Adipose tissue (tissue), 3 donors: ENCODE data around the gene H6PD. TPM values are rescaled to one million over a fixed set of nuclear protein-coding genes. Genes with fewer than 3 reads are reported as not detected.

Experiments used
- H3K27ac ChIP-seq: one replicate; pipeline ENCODE4 v1.5.1; 2013; ENCODE audit warnings: low read depth, low read length
- WGBS, 3 donors: extraction: QIAGEN DNeasy Blood & Tissue Kit; methylation state at CpG; one replicate each; pipeline ENCODE4 v1.1.7; 2013; 5-methylcytosine and 5-hydroxymethylcytosine counted together
- polyA plus RNA-seq, 3 donors: library from polyadenylated mRNA; stranded (reverse); fragments of 200-250 nt; gene quantifications; one replicate each; pipeline ENCODE4 v1.2.3, GENCODE V29; 2013
- donor health status: healthy with polysubstance abuse.
- donor health status: Bipolar disorder and iron deficiency.
- donor health status: healthy.

The H6PD gene
- polyA plus RNA-seq, 3 donors: 12.5 to 28.0 (median 19.3) TPM

- WGBS, 3 donors: 81 to 86% (median 81%) methylated on average over 6 of the region's 6 CpGs
- no peak overlapping the region for H3K27ac ChIP-seq
These were observed 69.3 kb downstream of the H6PD start for GRCh38 chr1:9303916-9304315.

GRCh38 chr1:9305216-9305615 is 70.6 kb downstream of the H6PD start:
- H3K27ac ChIP-seq: no peak overlapping the region
- WGBS, 3 donors: 73 to 92% (median 89%) methylated on average over 14 of the region's 14 CpGs

GRCh38 chr1:9306006-9306405 is 71.4 kb downstream of the H6PD start:
- WGBS, 3 donors: 78 to 93% (median 82%) methylated on average over 14 of the region's 14 CpGs
- H3K27ac ChIP-seq: no peak overlapping the region

- 86 to 94% (median 87%) methylated on average over 10 of the region's 10 CpGs for WGBS, 3 donors
- no peak overlapping the region for H3K27ac ChIP-seq
These were observed 72.7 kb downstream of the H6PD start for GRCh38 chr1:9307303-9307702.

GRCh38 chr1:9308236-9308785 is 73.7 kb downstream of the H6PD start:
- no peak overlapping the region for H3K27ac ChIP-seq
- WGBS, 3 donors: 81 to 84% (median 84%) methylated on average over 9 of the region's 9 CpGs

- H3K27ac ChIP-seq: no peak overlapping the region
- WGBS, 3 donors: 89 to 94% (median 94%) methylated on average over 8 of the region's 8 CpGs
These were observed 74.5 kb downstream of the H6PD start for GRCh38 chr1:9309080-9309479.

GRCh38 chr1:9309991-9310390 is 75.4 kb downstream of the H6PD start:
- no peak overlapping the region for H3K27ac ChIP-seq
- 90 to 96% (median 91%) methylated on average over 7 of the region's 7 CpGs for WGBS, 3 donors

GRCh38 chr1:9311029-9311428 is 76.5 kb downstream of the H6PD start:
- H3K27ac ChIP-seq: no peak overlapping the region
- WGBS, 3 donors: 72 to 89% (median 86%) methylated on average over 10 of the region's 10 CpGs

GRCh38 chr1:9311479-9311878 is 76.9 kb downstream of the H6PD start:
- 64 to 78% (median 65%) methylated on average over 9 of the region's 9 CpGs for WGBS, 3 donors
- no peak overlapping the region for H3K27ac ChIP-seq

GRCh38 chr1:9312168-9312720 is 77.7 kb downstream of the H6PD start:
- WGBS, 3 donors: 83 to 92% (median 87%) methylated on average over 18 of the region's 18 CpGs
- no peak overlapping the region for H3K27ac ChIP-seq

- no peak overlapping the region for H3K27ac ChIP-seq
- 88 to 93% (median 88%) methylated on average over 11 of the region's 11 CpGs for WGBS, 3 donors
These were observed 79.0 kb downstream of the H6PD start for GRCh38 chr1:9313576-9313975.

- 70 to 71% (median 71%) methylated on average over 8 of the region's 8 CpGs for WGBS, 3 donors
- no peak overlapping the region for H3K27ac ChIP-seq
These were observed 79.5 kb downstream of the H6PD start for GRCh38 chr1:9314111-9314510.

GRCh38 chr1:9314711-9315379 is 80.3 kb downstream of the H6PD start:
- no peak overlapping the region for H3K27ac ChIP-seq
- WGBS, 3 donors: 83 to 86% (median 84%) methylated on average over 11 of the region's 11 CpGs

- no peak overlapping the region for H3K27ac ChIP-seq
- 51 to 74% (median 64%) methylated on average over 20 of the region's 20 CpGs for WGBS, 3 donors
These were observed 81.0 kb downstream of the H6PD start for GRCh38 chr1:9315411-9316079.

GRCh38 chr1:9316080-9316444 is 81.5 kb downstream of the H6PD start:
- H3K27ac ChIP-seq: no peak overlapping the region
- 61 to 83% (median 67%) methylated on average over 7 of the region's 7 CpGs for WGBS, 3 donors

GRCh38 chr1:9316512-9316911 is 81.9 kb downstream of the H6PD start:
- no peak overlapping the region for H3K27ac ChIP-seq

GRCh38 chr1:9317072-9317471 is 82.5 kb downstream of the H6PD start:
- H3K27ac ChIP-seq: no peak overlapping the region
- WGBS, 3 donors: 85 to 92% (median 90%) methylated on average over 7 of the region's 7 CpGs

More at GRCh38 chr1:9316512-9316911, 81.9 kb downstream of the H6PD start:
- WGBS, 3 donors: 94 to 96% (median 95%) methylated on average over 24 of the region's 24 CpGs

GRCh38 chr1:9317591-9318417 is 83.2 kb downstream of the H6PD start:
- H3K27ac ChIP-seq: no peak overlapping the region
- 25 to 79% (median 27%) methylated on average over 27 to 28 of the region's 28 CpGs for WGBS, 3 donors
